Stimulated activated CD4-positive, alpha-beta T cell treated with anti-CD3 and anti-CD28 coated beads, Interleukin-1b, Interleukin-23, amount 100 ng/mL, for 24 hours (primary cell): ENCODE results near the gene RC3H2.
A peak's percentile ranks its signal among the peaks of the same experiment; 100 is the strongest.
"Not testable (repeated sequence)": the region's sequence is repeated elsewhere in the genome, so short reads cannot be mapped to it uniquely, and the experiment has no call there.

Experiments used
- DNase-seq, 4 experiments: peaks; one replicate each; pipeline ENCODE4 v3.0.0-alpha.2; 2020; ENCODE audit warnings: low read depth in 4 of 4, low spot score in 1 of 4

The RC3H2 gene

DNA sequence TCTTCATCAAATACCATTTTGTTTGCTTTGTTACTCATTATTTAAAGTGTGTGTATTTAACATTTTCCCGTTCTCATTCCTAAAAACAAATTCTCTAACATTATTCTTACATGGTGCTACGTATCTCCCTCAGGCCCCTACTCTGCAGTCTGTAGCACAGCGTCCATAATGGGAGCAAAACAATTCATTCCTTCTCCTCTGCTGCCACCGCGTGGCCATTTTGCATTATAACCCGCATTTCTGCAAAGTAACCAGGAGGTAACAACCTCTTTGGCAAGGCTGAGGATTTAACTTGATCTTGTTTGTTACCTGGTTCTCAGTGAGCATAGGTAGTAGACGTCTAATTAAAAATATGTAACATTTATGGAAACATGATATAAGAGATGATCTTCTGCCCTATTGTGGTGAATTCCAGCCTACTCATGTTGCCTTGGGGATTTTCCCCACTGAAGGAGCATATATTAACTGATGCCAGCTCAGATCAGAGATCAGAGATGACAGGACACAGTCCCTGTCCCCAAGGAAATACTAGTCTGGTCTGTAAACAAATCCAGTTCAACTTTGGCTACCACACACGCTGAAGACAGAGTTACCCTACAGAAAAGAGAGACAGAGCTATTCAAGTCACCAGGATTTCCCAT, 94.7 kb downstream of the RC3H2 start:
- DNase-seq: peak; percentile 45 to 64 (median 54)

GRCh38 chr9:122809261-122809660, 95.9 kb downstream of the RC3H2 start:
- not testable (repeated sequence) for DNase-seq

DNA sequence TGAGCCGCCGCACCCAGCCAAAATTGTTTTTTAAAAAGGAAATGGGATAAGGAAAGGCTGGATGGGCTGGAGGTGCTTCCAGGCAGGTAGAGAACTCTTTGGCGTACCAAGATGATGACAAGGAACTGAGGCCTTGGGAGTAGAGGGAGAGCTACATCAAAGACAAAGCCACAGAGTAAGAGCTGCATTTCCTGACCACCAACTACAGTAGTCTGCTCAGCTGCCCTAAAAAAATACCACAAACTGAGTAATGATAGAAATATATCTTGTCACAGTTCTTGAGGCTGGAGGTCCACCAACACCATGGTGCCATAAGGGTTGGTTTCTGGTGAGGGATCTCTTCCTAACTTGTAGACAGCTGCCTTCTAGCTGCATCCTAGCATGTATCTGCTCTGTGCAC, 97.0 kb downstream of the RC3H2 start:
- DNase-seq: no peak

DNA sequence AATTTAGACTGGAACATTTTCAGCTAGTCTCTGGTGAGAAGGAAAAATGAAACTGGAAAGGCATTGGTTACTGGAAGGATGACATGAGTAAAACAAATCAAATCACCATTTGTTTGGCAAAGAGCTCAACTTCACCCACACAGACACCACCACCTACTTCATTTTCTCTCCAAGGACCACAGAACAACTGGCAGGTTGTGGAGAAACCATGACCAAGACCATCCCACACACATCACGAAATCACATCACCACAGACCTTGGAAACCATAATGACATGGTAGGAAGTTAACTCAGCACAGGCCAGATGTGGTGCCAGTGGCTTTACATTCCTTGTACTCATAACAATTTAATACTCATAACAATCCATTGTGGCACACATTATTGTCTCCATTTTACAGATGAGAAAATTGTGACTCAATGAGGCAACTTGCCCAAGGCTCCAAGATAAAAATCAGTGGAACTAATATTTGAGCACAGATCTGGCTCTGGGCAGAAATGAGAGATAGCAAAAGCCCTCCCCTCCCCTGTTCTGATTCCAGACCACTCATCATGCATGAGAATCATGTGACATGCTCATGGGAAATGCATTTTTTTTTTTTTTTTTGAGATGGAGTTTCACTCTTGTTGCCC, 97.8 kb downstream of the RC3H2 start:
- peak in 3 of 4 experiments; percentile 7 to 52 (median 28) for DNase-seq

- no peak for DNase-seq
These were observed 98.5 kb downstream of the RC3H2 start for GRCh38 chr9:122806661-122807060.

- DNase-seq: no peak
These were observed 104.8 kb downstream of the RC3H2 start, which contains the start of gene OR1K1 for GRCh38 chr9:122800066-122801060. Gene OR1K1 (plus strand): TSS chr9:122800123. CDS start chr9:122800123, 0 bp downstream.

GRCh38 chr9:122797316-122798063, 107.7 kb downstream of the RC3H2 start:
- no peak for DNase-seq
